M059J (cell line): ENCODE data around the gene DNAL1. TPM values are rescaled to one million over a fixed set of nuclear protein-coding genes. Genes with fewer than 3 reads are reported as not detected.
"Not testable (repeated sequence)": the region's sequence is repeated elsewhere in the genome, so short reads cannot be mapped to it uniquely, and the experiment has no call there.

Source experiments
- DNase-seq: peaks from one replicate; pipeline ENCODE4 v3.0.0-alpha.2; 2012; ENCODE audit warnings: low read depth
- total RNA-seq: library from RNA; depleted of rRNA; stranded (reverse); fragments of >200 nt; shearing (Covaris generic); gene quantifications from 2 replicates; pipeline ENCODE4 v1.2.3, GENCODE V29; 2014; rRNA removed

Gene DNAL1, protein sequence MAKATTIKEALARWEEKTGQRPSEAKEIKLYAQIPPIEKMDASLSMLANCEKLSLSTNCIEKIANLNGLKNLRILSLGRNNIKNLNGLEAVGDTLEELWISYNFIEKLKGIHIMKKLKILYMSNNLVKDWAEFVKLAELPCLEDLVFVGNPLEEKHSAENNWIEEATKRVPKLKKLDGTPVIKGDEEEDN
- total RNA-seq: 3.2 and 20.6 TPM in 2 replicates

DNA sequence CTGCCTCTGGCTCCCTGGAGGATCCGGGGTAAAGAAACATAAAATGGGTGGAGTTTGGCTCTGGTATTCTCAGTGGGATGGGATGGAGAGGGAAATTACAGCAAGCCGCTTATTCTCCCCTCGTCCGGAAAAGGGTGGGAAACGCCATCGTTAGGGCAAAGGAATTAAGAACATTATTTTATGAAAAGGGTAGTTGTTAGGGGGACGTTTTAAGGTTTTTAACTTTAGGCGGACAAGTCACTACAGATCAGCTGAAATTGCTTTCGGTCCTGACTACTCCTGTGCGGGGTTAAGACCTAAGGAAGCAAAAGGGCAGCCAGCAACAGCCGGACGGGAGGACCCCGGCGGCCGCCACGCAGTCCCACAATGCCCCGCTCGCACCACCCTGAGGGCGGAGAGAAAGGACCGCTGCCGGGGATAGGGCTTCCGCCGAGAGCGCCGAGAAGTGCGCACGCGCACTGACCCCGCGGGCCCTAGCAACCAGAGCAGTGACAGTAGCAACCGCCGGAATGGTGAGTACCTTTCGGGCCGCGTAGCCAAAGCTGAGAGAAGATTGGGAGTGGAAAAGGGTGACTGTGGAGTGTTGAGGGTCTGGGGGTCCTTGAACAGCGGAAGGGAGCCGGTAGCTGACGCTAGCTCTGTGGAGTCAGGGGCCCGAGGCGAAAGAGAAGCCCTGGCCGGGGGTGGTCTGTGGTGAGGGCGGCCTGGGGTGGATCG, at the start of gene DNAL1:
TSS of gene DNAL1 (plus strand) at position 456 of the 717 bp plus-strand sequence. CDS start at position 510, 54 bp downstream.
- DNase-seq: peak; percentile 91

DNA sequence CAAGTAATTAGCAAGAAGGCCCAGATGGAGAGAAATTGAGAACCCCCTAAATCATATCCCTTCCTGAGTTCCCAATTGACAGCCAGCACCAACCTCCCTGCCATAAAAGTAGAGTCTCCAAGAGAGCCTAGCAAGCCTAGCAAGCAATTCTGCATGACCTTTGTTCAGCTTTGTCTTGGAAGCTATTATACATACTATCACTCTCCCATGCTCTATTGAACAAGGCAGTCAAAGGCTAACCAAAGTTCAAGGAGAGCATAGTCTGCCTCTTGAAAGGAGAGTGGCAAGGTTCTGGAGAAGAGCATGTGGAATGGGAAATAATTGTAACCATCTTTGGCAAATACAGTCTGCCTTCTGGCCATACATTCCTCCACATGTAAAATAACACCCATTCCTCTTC, 45.3 kb upstream of the DNAL1 start:
- no peak for DNase-seq

DNA sequence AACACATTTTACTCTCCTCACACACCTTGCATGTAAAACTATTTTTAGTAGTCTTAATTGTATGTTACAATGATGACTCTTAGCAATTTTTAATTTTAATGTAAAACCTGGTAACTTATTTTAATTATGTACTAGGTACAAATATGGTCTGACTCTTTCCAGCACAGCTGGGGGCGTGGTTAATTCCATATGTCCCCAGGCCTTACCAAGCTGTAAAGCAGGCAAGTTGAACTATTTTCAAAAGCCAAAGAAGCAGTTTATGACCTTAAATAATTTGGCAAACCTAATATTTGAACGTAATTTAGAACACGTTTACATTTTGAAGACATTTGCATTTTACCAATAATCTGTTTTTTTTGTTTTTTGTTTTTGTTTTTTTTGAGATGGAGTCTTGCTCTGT, 41.8 kb upstream of the DNAL1 start:
- no peak for DNase-seq

DNA sequence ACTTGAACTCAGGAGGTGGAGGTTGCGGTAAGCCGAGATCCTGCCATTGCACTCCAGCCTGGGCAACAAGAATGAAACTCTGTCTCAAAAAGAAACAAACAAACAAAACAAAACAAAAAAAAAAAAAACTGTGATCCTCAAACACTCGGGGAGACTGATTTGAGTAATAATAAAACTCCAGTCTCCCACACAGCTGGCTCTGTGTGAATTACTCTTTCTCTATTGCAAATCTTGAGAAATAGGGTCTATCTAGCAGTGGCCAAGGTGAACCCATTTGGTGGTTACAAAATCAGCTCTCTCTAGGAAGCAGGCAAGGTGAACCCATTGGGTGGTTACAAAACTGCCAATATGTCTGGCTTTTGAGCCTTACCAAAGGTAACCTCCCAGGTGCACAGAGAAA, 38.5 kb upstream of the DNAL1 start:
- no peak for DNase-seq

DNA sequence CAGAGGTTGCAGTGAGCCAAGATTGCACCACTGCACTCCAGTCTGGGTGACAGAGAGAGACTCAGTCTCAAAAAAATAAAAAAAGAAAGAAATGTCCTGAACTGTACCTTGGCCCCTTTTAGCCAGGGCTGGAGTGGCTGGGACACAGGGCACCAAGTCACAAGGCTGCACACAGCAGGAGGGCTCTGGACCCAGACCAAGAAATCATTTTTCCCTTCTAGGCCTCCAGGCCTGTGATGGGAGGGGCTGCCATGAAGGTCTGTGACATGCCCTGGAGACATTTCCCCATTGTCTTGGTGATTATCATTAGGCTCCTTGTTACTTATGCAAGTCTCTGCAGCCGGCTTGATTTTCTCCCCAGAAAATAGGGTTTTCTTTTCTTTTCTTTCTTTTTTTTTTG, 37.5 kb upstream of the DNAL1 start:
- DNase-seq: no peak

DNA sequence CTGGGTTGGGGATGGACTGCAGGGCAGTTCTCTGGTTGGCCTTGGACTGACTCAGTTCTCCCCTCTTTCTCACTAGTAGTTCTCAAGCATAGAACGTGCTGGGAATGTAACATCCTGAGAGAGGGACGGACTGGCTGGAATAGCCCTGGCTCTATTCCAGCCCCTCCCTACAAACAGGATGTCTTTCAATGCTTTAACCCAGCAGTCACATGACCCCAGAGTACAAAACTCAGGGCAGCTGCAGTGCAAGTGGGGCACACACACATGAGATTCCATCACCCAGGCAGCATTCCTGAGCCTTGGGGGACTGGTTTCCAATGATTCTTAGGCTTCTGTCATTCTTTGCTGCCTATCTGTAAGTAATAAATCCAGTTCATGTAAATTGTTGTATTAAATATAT, 34.1 kb upstream of the DNAL1 start:
- peak; percentile 16 for DNase-seq

DNA sequence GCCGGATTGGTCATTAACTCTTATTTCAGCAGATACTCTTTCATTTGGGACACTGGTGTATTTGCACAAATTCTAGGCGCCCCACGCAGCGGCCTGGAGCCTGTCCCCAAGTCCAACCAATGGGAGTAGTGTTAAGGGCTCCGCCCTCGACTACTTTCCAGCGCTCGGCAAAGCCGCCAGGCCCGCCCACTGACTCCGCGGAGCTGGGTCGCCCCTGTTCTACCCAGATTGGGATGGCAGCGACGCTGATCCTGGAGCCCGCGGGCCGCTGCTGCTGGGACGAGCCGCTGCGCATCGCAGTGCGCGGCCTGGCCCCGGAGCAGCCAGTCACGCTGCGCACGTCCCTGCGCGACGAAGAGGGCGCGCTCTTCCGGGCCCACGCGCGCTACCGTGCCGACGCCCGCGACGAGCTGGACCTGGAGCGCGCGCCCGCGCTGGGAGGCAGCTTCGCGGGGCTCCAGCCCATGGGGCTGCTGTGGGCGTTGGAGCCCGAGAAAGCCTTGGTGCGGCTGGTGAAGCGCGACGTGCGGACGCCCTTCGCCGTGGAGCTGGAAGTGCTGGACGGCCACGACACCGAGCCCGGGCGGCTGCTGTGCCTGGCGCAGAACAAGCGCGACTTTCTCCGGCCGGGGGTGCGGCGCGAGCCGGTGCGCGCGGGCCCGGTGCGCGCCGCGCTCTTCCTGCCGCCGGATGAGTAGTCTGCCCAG, 32.3 kb upstream of the DNAL1 start, which contains the start of gene ACOT6:
TSS of gene ACOT6 (plus strand) at position 179 of the 707 bp plus-strand sequence. CDS start at position 234, 55 bp downstream.
- peak; percentile 70 for DNase-seq

DNA sequence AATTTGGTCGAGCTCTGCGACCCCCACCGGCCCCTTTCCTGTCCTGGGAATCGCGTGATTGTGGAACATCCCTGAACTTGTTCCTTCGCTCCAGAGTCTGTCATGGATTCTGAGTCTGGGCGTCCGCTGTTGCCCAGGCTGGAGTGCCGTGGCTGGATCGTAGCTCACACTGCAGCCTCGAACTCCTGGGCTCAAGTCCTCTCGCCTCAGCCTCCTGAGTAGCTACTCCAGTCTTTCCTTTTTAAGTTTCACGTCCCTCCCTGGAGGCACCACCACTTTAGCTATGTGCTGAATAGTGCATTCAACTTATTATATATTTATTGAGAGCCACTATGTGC, 31.8 kb upstream of the DNAL1 start:
- DNase-seq: no peak

DNA sequence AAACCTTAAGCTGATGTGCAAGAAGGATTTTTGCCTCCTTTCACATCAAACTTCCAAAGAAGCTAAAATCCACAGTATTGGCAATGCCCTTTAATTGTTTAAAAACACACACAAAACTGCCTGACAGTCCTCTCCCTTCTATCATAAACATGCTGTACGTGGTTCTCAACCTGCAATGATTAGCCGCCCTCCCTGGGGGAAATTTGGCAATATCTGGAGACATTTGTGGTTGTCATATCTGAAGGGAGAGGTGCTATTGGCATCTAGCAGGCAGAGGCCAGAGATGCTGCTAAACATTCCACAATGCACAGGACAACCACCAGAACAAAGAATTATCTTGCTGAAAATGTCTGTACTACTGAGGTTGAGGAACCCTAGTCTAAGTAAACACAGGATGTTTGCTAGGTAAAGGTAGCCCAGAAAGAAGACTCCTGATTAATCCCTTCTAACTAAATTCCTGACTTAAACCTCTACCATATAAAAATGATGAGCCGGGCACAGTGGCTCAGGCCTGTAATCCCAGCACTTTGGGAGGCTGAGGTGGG, 31.3 kb upstream of the DNAL1 start:
- no peak for DNase-seq

DNA sequence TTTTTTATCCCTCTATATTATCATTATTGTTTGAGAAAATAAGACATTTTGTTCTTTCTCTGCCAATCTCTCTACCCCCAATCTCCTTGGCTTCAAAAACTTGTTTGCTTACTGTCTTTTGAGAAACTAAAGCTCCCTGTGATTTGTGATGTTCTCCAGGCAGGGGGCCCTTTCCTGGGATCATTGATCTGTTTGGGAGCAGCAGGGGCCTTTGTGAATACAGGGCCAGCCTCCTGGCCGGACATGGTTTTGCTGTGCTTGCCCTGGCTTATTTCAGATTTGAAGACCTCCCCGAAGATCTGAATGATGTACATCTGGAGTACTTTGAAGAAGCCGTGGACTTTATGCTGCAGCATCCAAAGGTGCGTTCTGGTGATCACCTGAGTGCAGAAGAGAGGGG, 28.0 kb upstream of the DNAL1 start:
- DNase-seq: no peak

DNA sequence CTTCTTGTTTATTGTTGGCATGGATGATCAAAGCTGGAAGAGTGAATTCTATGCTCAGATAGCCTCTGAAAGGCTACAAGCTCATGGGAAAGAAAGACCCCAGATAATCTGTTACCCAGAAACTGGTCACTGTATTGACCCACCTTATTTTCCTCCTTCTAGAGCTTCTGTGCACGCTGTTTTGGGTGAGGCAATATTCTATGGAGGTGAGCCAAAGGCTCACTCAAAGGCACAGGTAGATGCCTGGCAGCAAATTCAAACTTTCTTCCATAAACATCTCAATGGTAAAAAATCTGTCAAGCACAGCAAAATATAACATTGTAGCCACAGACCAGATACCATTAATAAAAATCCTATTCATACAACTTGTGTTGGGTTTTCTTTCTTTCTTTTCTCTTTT, 25.3 kb upstream of the DNAL1 start:
- no peak for DNase-seq

DNA sequence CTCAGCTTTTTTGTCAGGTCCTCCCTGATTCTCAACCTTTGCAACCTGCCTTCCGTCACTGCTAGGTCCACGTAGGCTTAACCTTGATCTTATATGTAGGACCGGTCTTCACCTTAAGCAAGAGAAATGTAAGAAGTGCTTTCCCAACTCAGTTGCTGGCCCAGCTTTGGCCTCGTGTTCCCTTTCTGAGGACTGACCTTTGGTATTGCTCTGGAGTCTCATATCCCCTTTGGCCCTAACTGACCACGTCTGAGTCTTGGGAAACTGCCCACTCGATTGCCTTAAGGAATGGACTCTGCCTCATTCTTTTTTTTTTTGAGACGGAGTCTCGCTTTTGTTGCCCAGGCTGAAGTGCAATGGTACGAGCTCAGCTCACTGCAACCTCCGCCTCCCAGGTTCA, 24.5 kb upstream of the DNAL1 start:
- no peak for DNase-seq

DNA sequence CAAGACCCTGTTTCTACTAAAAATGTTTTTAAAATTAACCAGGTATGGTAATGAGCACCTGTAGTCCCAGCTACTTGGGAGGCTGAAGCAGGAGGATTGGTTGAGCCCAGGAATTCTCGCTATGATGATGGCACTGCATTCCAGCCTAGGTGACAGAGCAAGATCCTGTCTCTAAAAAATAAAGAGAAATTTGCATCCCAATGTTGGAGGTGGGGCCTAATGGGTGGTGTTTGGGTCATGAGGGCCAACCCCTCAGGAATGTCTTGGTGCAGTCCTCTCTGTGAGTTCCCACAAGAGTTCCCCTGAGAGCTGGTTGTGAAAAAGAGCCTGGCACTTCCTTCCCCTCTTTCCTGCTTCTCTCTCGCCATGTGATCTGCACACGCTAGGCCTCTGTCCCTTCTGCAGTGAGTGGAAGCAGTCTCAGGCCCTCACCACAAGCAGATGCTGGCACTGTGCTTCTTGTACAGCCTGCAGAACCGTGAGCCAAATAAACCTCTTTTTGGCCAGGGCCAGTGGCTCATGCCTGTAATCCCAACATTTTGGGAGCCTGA, 21.2 kb upstream of the DNAL1 start:
- no peak for DNase-seq

DNA sequence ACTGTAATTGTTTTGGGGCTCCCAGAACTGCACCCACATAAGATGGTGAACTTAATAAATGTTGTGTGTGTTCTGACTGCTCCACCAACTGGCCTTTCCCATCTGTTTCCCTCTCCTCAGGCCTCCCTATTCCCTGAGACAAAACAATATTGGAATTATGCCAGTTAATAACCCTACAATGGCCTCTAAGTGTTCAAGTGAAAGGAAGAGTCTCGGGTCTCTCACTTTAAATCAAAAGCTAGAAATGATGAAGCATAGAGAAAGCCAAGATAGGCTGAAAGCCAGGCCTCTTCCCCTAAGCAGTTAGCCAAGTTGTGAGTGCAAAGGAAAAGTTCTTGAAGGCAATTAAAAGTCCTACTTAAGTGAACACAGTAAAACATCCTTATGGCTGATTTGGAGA, 19.1 kb upstream of the DNAL1 start:
- DNase-seq: no peak

DNA sequence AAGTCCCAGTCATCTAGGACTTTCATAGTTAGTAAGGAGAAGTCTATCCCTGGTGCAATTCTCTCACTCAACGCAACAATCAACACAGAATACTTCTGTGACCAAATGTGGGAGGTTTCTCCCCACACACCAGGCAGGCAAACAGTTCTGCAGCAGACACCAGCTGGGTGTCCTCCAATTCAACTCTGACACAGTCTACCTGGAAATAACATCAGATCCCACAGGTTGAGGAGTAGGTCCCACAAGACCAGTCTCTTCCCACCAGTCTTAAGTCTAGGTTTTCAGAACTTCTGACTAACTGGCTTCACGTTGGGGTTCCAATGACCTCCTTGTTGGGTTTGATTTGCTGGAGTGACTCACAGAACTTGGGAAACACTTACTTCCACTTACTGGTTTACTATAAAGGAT, 17.6 kb upstream of the DNAL1 start:
- DNase-seq: no peak

DNA sequence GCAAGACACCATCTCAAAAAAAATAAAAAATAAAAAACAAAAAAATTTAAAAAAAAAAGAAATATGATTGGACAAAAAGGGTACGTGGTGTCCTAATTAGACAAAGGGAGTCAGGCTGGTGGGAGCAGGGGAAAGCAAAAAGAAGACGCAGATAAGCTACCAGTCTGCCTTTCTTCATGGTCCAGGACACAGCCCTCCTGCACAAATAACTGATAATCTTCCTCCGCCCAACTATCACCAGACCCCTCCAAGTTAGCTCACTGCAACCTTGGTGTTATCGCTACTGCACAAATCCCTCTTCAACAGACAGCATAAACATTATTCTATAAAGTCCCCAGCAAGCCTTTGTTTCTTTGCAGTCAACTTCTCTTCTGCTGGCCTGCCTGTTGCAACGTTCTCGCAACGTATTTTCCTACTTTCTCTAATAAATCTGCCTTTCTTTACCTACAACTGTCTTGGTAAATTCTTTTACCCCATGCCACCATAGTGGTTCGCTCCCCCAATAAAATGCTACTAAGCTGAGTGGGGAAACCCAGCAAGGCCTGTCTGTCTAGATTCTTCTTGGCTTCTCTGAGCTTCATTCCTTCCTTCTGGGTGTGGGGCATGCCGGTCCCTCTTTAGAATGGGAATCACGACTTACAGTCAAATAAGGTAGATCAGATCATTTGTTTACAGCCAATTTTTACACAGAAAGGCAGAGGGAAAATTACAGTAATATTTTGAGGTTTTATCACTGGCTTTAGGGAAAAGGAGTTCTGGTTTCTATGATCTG, 14.6 kb upstream of the DNAL1 start:
- no peak for DNase-seq

DNA sequence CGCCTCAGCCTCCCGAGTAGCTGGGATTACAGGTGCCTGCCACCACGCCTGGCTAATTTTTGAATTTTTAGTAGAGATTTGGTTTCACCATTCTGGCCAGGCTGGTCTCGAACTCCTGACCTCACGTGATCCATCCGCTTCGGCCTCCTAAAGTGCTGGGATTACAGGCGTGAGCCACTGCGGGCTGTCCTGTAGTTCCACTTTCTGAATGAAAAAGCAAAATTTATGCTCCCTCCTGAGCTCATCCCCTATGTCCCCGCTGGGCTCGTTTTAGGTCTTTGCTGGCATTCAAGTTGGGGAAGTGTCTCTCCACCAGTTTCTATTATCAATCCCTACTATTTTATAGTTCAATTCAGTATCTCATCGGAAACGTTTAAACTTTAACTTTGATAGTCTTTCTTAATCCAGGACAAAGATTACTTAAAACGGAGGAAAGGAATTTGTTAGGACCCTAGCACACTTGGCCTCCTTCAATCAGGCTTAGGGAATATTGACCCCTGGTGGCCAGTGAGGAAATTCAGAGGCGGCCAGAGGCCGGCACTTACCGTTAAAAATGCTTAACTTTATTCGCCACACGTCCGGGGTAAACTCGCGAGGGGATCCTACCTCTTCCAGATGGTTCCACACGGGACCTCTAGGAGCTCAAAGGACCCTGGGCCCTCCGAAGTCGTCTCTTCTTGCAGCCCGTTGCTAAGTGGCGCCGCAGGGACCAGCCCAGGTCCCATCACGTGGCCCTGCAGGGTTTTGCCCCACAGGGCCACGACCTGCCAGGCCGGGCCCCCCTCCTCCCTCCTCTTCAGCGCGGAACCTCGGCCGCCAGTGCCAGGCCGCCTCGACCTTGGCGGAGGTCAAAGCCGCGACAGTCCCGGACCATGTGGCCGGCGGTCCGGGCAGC, 11.4 kb upstream of the DNAL1 start:
- peak; percentile 71 for DNase-seq

DNA sequence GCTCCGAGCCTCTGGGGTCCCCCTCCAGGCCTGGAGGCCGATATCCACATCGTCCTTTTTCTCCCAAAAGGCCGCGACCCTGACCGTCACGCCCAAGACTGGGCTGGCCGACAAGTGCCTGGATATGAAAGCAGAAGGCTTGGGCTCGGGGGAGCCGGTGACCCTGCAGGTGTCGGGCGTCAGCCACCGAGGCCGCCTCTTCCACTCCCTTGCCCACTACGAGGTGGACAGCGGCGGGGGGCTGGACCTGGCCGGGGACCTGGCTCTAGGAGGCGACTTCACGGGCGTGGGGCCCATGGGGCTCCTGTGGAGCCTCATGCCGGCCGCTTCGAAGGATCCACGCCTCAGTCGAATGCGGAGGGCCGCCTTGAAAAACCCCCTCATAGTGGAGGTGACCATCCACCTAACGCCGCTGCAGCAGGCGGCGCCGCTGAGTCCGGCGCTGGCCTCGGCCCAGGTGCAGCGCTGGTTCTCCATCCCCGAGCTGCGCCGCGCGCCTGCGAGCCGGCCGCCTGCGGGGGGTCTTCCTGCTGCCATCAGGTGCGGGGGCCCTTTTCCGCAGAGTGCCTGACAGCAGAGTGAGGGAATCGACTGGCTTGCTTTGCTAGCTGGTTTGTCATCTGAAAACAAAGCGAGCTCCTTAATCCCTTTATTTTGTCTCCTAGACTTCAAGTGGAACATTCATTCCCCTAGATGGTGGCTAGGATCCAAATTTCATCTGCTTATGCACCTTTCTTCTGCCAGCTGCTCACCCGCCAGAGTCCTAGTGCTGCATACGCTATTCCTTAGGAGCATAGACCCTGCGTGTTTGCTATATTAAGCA, 10.6 kb upstream of the DNAL1 start:
- peak; percentile 32 for DNase-seq

DNA sequence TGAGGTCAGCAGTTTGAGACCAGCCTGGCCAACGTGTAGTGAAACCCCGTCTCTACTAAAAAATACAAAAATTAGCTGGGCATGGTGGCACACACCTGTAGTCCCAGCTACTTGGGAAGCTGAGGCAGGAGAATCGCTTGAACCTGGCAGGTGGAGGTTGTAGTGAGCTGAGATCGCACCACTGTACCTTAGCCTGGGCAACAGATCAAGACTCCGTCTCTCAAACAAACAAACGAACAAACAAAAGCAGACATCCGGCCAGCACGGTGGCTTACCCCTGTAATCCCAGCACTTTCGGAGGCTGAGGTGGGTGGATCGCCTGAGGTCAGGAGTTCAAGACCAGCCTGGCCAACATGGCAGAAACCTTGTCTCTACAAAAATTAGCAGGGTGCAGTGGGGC, 8.4 kb upstream of the DNAL1 start:
- DNase-seq: not testable (repeated sequence)

DNA sequence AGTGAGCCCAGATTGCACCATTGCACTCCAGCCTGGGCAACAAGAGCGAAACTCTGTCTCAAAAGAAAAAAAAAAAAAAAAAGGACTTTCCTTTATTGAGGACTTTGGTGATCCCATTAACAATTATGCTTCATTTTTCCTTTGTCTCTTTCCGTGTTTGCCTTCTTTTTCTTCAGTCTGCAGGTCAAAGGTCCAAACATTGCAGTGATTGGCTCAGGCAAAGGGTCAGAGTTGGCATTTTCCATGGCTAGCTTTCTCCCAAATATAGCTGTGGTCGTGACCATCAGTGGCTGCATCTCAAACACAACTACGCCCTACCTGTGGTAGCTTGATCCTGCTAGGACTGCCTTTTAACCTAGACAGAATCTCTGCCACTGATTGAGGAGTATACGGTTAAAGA, 7.0 kb upstream of the DNAL1 start:
- no peak for DNase-seq
